ENCODE measurements around the gene GNAT2.
A peak's percentile ranks its signal among the peaks of the same experiment; 100 is the strongest.

GNAT2 gene

GRCh38 chr1:109641078-109641740 is 21.8 kb upstream of the GNAT2 start:
- no peak for DNase-seq

DNA sequence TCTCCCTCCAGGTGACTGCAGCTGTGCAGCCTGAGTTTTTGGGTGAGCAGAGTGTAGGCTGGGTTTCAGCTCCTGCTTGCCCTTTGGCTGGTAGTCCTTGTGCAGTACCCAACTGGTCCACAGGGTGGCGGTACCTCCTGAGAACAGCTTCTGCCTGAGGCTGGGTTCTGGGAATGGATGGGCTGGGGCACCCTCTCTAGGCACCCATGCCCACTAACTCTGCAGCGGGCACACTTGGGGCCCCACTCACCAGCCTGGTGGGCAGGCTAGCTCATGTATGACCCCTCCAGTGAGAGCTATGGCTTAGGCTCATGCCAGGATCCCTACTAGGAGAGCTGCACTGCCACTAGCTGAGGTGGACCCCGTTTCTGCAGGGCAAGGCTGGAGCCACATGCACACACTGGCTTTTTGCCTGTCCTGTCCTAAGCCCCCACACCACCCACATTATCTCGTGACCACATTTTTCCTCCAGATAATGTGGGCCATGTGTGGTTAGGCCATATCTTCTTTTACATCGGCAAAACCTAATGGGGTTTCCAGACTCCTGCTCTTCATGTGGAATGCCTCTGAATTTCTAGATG is 21.0 kb upstream of the GNAT2 start:
- peak; percentile 31 for DNase-seq

GRCh38 chr1:109639841-109640184 is 20.4 kb upstream of the GNAT2 start:
- DNase-seq: no peak

GRCh38 chr1:109639063-109639840 is 19.8 kb upstream of the GNAT2 start:
- no peak for DNase-seq

- no peak for DNase-seq
These were observed 18.0 kb upstream of the GNAT2 start for GRCh38 chr1:109637446-109637845.

DNA sequence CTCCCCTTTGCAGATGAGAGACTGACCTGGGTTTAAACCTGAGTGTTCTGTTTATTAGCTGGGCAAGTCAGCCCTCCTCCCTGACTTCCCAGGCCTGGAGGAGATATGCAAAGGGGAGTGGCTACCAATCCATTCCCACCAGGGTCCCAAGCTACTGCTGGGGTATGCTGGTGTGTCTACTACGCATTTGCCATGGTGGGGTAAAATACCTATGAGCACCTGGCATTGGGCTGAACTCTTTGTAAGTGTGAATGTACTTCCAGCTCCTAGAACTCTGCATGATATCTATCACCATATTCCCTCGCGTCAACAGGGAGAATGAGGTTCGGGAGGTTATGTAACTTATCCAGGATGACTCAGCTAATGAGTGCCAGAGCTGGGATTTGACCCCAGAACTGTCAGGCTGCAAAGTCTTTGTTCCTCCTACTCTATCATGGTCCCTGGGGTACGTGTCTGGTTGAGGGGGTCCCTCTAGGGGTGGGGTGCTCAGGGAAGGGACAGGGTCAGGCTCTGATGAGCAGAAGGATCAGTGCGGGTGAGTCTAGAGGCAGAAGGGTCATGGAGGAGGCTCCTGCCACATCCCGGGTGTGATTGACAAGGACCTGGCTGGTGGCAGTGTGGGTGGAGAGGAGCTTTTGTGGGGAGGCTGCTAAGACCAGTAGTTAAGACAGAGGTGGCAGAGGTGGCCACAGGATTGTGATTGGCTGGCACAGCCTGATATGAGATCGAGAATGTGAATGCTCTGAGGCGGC is 17.0 kb upstream of the GNAT2 start:
- no peak for DNase-seq

DNA sequence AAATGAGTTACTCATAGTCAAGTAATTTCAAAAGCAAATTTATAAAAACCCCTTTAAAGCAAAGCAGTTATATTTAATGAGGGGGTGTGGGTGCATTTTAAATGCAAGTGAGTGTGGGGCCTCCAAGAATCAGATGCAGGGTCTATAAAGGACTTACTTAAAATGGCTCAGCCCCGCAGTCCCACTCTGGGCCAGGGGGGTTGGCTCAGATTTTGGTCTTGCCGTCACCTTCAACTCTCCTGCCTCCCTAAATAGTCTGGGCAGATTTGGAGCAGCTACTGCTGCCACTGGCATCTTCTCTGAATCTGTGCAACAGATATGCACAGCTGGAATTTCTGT is 16.4 kb upstream of the GNAT2 start:
- no peak for DNase-seq

DNA sequence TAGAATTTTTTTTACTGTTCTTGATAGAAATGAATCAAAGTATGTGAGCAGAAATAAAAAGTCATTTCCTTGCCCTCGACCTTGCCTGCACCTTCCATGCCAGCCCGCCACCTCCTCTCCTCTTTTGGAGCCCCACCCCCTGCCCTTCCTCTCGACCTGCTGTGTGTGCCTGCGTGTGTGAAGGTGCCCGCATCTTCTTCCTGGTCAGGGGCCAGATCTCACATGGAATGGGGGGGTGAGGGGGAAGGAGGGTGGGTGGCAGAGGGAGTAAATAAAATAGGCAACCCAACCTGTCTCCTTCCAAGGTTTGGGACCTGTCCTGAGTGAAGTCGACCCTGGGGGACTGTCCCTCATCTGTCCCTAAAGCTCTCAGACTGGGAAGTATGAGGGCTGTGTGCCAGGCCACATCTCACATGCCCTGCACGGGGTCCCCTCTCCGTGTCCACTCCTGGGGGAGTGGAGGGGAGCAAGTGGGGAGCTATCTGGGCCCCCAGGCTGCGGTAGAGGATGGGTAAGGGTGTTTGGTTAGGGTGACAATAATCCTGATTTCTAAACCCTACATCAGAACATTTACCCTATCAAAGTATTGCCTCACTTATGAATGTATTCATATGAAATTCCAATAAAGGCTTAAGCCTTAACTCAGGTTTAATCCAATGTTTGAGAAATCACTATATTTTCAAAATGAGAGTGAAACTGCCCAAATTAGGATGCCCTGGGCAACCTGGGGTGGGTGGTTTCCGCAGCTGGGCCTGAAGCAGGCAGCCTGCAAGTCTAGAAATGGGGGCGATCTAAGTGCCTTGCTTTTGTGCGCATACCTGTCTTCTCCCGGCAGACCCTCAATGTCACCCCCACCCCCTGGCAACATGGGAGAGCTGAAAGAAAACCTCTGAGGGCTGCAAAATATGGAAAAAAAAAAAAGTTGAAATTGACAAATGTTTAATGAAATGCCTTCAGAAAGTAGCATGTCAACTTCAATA is 15.6 kb upstream of the GNAT2 start:
- no peak for DNase-seq

GRCh38 chr1:109634292-109634691 is 14.9 kb upstream of the GNAT2 start:
- no peak for DNase-seq

GRCh38 chr1:109632671-109633346 is 13.4 kb upstream of the GNAT2 start:
- DNase-seq: peak; percentile 76

DNA sequence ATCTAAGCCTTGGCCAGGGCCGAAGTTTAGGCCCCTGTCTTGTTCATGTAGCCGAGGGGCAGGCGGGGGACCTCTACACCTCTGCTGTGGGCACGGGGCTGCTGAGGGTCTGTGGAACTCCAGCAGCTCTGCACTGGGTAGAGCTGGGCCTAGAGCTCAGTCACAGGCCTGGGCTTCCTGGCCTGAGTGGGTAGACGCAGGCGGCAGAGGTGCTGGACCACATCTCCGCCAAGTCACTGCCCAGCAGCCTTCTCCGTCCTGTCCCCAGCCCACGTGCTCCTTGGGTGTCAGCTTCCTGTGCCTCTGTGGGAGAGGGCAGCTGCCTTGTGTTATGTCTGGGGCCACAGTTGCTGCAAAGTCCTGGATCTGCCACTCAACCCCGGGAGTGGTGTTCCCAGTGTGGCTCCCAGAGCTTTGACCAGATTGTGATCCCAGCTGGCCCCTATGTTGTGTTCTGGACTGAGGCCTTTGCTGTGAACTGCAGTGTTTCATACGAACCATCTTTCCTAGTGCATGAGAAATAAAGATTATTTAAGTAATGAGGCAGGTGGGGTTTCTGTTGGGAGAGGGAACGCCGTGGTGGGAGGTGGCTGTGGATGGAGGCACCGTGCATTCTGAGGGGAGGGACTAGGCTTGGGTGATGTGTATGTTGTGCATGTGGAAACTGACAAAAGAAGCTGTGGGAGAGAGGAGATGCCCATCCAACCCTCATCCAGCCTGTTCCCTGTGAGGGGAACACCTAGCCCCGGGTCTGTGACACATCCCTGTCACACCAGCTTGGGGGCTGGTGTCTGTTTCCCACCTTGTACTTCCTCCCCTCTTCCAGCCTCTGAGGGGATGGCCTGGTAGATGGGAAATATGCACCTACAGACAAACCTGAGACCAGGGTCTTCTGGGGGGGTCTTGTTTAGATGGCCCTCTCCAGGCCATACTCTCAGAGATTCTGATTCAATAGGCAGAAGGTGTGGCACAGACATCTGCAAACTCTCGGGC is 12.4 kb upstream of the GNAT2 start:
- no peak for DNase-seq

DNA sequence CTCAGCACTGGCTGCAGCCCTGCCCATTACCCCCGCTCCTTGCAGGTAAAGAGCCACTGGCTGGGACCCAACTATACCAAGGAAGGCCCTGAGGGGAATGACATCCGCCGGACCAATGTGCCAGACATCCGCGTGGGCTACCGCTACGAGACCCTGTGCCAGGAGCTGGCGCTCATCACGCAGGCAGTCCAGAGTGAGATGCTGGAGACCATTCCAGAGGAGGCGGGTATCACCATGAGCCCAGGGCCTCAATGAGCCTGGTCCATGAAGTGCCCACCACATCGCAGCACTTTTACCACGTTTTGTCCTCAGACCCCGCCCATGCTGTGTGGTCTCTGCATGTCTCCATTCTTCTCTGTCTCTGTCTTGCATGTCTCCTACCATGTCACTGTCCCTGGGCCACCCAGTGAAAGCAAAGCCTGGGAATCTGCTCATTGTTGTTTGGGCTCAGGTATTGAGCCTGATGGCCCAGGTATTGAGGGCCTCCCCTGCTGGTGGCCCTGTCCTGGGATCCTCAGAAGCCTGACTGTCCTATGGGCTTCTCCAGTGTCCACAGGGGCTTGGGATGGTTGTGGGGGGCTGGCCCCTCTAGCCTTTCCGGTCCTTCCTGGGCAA is 11.6 kb upstream of the GNAT2 start:
- DNase-seq: no peak

DNA sequence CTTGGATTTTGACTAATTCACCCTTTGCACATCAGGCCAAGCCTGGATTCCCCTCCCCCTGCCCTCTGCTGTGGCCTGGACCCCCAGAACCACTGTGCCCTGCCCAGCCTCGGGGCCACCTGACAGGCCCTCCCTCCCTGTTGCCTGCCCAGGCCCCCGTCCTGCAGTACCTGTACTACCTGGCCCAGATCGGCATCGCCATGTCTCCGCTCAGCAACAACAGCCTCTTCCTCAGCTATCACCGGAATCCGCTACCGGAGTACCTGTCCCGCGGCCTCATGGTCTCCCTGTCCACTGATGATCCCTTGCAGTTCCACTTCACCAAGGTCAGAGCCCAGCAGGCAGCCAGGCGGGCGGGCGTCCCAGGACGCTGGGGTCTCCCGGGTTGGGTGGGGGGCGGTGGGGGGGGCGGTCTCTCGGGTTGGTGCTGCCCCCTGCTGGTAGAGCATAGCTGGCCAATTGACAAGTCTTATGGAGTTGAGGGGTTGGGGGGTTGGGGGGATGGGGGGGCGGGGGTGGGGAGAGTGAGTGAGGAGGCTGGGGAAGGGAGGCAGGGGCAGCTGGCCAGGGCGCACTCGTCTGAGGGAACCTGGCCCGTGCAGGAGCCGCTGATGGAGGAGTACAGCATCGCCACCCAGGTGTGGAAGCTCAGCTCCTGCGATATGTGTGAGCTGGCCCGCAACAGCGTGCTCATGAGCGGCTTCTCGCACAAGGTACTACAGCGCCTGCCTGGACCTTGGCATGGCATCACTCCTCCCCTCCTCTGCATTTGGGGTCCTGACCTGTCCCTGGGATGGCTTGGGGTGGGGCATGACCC is 10.9 kb upstream of the GNAT2 start:
- no peak for DNase-seq

DNA sequence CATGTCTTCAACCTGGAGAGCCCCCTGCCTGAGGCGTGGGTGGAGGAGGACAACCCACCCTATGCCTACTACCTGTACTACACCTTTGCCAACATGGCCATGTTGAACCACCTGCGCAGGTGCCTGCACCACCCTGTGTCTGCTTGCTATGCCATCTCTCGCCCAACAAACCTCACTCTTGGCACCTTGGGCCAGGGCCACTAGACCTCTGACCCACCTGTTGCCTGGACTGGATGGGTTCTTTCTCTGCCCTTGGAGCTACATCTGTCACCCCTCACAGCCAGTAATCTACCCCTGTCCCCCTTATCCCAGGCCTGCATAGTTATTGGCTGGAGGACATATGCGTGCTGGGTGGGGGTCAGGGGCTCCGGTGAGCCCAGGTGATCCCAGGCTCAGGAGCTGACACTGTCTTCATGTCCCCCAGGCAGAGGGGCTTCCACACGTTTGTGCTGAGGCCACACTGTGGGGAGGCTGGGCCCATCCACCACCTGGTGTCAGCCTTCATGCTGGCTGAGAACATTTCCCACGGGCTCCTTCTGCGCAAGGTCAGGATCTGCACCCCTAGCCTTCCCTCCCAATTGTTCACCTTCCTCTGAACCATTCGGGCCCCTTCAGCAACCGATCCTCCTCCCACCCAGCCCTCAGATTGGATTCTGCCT is 10.1 kb upstream of the GNAT2 start:
- no peak for DNase-seq

GRCh38 chr1:109628540-109629321 is 9.3 kb upstream of the GNAT2 start:
- DNase-seq: no peak

- no peak for DNase-seq
These were observed 8.4 kb upstream of the GNAT2 start for GRCh38 chr1:109627692-109628399.
